ENCODE measurements around the gene NBL1.

GRCh38 chr1:19646377-19647319, 2.5 kb downstream of the NBL1 start:
- TF ChIP-seq, protein P1, sequence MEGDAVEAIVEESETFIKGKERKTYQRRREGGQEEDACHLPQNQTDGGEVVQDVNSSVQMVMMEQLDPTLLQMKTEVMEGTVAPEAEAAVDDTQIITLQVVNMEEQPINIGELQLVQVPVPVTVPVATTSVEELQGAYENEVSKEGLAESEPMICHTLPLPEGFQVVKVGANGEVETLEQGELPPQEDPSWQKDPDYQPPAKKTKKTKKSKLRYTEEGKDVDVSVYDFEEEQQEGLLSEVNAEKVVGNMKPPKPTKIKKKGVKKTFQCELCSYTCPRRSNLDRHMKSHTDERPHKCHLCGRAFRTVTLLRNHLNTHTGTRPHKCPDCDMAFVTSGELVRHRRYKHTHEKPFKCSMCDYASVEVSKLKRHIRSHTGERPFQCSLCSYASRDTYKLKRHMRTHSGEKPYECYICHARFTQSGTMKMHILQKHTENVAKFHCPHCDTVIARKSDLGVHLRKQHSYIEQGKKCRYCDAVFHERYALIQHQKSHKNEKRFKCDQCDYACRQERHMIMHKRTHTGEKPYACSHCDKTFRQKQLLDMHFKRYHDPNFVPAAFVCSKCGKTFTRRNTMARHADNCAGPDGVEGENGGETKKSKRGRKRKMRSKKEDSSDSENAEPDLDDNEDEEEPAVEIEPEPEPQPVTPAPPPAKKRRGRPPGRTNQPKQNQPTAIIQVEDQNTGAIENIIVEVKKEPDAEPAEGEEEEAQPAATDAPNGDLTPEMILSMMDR (conservative IDR thresholded peaks at IDR 0.05; ENCODE audit: low read depth, low read length) = no peak
- TF ChIP-seq EZH2 (IDR thresholded peaks at IDR 0.05; ENCODE audit: borderline replicate concordance, low read depth, low read length, poor library complexity, severe bottlenecking) = no peak
